Muscle of back (tissue), 11 donors: ENCODE data around the gene WIPF1. TPM values are rescaled to one million over a fixed set of nuclear protein-coding genes. Genes with fewer than 3 reads are reported as not detected.

Source experiments
- DNase-seq, 3 donors: peaks; one replicate each; pipeline versions ENCODE4 v3.0.0 to v3.0.0-alpha.2; 2013
- polyA plus RNA-seq, 10 donors: library from polyadenylated mRNA; unstranded; fragments of 120-200 nt; gene quantifications; one replicate each; pipeline ENCODE4 v1.2.1, GENCODE V29; 2013; ENCODE audit not compliant: insufficient read length in 10 of 10

The WIPF1 gene
- polyA plus RNA-seq, 10 donors: 34.7 to 51.3 (median 43.7) TPM

GRCh38 chr2:174544802-174545201, 52.8 kb downstream of the WIPF1 start:
- DNase-seq: no peak

DNA sequence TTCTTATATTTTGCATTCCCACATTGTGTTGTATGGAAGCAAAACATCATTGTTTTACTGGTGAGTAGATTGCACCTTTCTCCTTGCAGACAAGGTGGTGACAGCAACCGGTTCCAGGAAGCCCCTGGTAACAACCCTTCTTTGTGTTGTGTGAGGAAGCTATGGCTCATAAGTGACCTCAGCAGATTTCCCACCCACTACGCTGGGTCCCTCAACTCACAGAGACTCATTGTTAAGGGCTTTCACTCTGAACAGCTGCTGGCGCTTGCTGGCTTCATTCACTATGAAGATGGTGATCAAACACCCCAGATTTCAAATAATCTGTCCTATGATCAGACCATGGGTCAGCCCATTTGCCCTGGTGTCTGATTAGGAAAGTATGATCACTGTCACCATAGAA, 53.4 kb downstream of the WIPF1 start:
- DNase-seq: no peak

DNA sequence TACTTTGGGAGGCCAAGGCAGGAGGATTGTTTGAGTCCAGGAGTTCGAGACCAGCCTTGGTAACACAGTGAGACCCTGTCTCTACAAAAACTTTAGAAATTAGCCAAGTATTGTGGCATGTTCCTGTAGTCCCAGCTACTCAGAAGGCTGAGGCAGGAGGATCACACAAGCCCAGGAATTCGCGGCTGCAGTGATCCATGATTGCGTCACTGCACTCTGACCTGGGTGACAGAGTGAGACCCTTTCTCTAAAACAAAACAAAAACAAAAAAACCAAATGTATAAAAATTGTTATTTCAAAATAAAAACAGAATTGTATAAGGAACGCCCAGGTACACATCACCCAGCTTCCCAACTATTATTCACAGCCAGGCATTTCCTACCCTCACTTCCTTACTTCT, 56.7 kb downstream of the WIPF1 start:
- DNase-seq: no peak

DNA sequence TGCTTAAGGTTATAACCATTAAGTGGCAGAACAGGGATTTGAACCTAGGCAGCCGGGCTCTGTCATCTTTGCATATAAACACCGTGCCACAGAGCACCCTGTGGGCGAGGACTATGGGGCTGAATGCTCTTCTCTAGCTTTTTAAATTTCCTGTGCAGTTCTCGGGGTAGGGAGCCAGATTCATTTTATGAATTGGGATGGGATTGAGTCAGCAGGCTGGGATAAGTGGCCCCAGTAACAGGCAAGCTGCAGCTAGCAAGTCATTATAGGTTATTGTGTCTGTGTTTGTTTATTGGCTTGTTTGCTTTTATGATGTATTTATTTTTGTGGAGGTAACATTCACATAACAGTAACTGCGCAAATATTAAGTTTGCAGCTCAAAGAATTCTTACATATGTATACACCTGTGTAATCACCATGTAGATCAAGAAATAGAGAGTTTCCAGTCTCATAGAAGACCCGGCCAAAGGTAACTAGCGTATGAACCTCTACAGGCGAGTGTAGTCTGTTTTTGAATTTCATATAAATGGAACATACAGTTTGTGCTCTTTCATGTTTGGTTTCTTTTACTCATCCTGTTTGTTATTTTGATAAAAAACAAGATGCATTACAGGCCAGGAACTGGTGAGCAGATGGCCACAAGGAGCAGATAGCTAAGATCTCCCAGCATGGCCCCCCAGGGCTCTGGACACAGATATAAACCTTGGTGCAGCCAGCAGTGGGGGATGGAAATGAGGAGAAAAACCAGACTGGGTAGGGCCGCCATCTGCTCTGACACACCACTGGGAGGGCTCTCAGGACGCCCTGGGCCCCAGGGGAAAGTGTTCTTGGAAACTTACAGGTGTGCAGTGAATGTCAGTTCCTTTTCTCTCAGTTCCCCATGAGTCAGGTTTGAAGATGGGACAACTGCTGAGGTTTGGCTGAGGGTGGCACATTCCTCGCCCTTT, 61.6 kb downstream of the WIPF1 start:
- DNase-seq: no peak

DNA sequence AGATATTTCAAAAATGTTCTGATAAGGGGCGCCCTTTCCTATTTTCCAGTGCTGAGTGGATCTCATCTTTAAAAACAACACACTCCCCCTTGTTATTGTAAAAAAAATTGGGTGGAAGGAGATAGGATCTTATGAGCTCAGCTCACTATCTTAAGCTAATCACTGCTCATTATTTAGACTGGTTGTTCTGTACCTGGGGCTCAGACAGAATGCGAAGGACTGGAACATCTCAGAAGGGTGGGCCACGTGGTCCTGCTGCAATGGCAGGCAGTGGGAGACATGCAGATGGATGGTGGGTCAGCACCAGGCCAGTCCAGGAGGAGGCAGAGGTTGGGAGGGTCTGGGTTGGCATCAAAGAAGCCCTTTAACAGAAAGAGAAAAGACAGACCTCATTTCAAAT, 62.5 kb downstream of the WIPF1 start:
- no peak for DNase-seq

GRCh38 chr2:174529916-174530315, 67.7 kb downstream of the WIPF1 start:
- no peak for DNase-seq

DNA sequence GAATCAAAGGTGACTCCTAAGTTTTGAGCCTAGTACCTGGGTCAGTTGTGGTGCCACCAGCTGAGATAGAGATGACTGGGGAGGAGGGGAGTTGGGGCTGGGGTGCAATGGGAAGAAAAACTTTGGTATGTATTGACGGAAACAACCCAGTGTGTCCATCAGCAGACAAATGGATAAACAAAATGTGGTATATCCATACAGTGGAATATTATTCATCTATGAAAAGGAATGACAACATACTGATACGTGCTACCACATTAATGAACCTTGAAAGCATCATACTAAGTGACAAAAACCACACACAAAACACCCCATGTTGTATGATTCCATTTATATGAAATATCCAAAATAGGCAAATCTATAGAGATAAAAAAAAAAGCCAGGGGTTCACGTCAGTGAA, 69.6 kb downstream of the WIPF1 start:
- no peak for DNase-seq

- DNase-seq: no peak
These were observed 70.4 kb downstream of the WIPF1 start for GRCh38 chr2:174527101-174527721.

GRCh38 chr2:174524527-174524926, 73.1 kb downstream of the WIPF1 start:
- no peak for DNase-seq

- DNase-seq: no peak
These were observed 75.1 kb downstream of the WIPF1 start for GRCh38 chr2:174522553-174522952.

GRCh38 chr2:174518395-174518794, 79.2 kb downstream of the WIPF1 start:
- DNase-seq: no peak

DNA sequence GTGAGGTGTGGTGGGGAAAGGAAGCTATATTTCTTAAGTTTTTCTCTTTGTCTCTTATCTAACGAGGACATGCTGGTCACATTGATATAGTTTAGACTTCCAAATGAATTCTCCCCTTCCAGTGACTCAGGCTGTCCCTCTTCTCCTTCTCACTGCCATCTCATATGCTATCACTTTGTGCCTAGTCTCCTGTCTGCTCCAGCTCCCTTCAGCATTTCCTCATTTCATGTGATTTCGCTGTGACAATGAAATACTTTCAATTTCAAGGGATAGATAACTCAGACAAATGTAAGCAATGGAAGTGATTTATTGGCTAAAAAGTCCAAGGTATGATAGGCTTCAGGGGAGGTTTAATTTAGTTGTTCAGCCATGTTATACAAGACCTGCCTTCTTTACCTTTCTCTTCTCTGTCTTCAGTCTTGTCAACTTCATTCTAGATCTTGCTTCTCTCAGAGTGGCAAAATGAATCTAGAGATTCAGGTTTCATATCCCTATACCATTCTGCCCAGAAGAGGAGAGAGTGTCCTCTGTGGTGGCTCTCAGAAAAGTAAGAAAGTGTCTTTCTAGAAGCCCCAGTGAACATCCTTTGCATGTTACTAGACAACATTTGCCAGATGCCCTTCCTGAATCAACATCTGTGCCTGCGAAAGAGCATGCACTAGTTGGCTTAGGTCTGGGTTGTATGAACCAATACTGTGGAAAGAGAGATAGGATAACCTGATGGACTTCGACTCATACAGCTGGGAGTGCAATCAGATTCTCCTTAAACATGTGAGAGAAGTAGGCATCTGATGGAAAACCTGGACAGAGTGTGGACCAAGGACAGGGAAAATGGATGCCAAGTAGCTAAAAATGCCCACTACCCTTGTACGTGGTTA, 80.9 kb downstream of the WIPF1 start:
- no peak for DNase-seq

DNA sequence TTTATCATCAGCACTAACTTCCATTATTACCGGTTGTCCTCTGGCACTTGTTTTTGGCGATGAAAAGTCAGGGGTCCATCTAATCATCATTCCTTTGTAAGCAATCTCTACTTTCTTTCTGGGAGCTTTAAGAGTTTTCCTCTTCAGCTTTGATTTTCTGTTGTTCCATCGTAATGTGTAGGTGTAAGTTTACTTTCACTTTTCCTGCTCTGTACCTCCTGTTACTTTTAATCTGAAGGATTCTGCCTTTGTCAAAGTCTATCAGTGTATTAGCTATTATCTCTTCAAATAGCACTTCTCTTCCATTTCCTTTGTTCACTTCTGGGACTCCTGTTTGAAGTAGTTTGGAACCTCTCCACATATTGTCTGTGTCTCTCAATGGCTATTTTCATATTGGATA, 85.3 kb downstream of the WIPF1 start:
- DNase-seq: no peak

GRCh38 chr2:174511580-174512260, 85.9 kb downstream of the WIPF1 start:
- DNase-seq: no peak

DNA sequence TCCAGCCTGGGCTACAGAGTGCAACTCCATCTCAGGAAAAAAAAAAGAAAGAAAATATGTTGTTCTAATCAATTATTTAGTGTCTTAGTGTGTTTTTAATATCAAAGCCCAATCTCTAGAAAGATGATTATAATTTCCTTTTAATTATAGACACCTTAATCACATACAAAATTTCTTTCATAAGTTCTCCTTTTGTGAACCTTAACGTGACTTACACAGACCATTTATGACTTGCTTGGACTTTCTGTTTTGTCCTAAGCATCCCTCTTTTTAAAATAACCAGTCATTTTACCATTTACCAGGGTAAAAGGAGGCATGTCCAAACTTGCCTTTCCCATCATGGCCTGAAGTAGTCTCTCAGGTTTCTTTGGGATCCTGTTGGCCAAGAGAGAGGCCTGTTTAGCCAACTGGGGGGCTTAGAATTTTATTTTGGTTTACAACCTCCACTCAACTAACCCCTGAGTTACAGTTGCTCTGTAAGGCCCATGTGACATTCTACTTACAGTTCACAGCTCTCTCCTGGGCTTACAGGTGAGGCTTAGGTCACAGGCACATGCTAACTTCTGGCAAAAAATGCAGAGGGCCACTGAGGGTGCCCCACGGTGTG, 86.9 kb downstream of the WIPF1 start:
- DNase-seq: no peak

Other genes with a start within 250 kb of the WIPF1 start
- gene SCRN3, start 202.1 kb downstream of the WIPF1 start, polyA plus RNA-seq: 10 to 100 TPM; 26.2 to 37.5 (median 31.2) TPM
- 1 to 10 TPM; 2.2 to 6.1 (median 4.4) TPM for gene GPR155, start 110.8 kb downstream of the WIPF1 start, polyA plus RNA-seq
- gene CHRNA1, start 166.7 kb upstream of the WIPF1 start, polyA plus RNA-seq: 100 to 1,000 TPM in 8 of 10 donors, 10 to 100 TPM in 2; 81.4 to 162 (median 130) TPM